ENCODE data around the gene FAM168A. TPM values are rescaled to one million over a fixed set of nuclear protein-coding genes. Genes with fewer than 3 reads are reported as not detected.
"Not testable (repeated sequence)": the region's sequence is repeated elsewhere in the genome, so short reads cannot be mapped to it uniquely, and the experiment has no call there.

Gene FAM168A
- total RNA-seq, 1 donor from 2014 or later: 14.2 TPM

DNA sequence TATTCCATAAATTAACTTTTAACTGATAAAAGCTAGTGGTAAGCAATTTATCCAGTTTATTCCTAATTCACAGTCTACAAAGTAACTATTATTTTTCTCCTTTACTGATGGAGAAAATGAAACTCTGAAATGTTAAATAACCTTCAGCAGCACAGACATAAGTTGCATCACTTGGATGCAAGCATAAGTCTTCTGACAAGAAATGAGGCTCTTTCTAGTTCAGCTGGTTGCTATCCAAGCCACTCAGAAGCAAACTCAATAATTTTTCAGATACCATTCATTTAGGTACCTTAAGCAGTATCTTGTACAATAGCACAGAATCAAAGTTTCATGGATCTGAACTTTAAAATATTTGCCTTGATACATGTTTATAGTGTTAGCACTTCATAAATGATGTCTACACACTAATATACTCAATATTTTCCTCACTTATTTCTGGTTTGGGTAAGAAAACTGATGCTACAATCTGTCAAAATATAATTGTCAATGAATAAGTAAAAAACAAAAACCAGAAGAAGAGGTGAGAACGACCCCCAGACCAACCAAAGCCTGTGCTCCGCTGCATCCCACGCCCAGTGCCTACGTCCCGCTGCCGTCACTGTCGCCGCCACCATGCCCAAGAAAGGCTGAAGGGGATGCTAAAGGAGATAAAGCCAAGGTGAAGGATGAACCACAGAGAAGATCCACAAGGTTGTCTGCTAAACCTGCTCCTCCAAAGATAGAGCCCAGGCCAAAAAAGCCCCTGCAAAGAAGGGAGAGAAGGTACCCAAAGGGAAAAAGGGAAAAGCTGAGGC is 18.1 kb downstream of the FAM168A start:
- no peak overlapping the region for H3K4me3 ChIP-seq (ENCODE audit: low read depth, low read length)
- no peak for DNase-seq (ENCODE audit: low read depth)
- no peaks in the 10 kb centered on the region for H3K36me3 ChIP-seq (ENCODE audit: control insufficient read depth, insufficient read depth, low read length)
- TF ChIP-seq, protein P1, sequence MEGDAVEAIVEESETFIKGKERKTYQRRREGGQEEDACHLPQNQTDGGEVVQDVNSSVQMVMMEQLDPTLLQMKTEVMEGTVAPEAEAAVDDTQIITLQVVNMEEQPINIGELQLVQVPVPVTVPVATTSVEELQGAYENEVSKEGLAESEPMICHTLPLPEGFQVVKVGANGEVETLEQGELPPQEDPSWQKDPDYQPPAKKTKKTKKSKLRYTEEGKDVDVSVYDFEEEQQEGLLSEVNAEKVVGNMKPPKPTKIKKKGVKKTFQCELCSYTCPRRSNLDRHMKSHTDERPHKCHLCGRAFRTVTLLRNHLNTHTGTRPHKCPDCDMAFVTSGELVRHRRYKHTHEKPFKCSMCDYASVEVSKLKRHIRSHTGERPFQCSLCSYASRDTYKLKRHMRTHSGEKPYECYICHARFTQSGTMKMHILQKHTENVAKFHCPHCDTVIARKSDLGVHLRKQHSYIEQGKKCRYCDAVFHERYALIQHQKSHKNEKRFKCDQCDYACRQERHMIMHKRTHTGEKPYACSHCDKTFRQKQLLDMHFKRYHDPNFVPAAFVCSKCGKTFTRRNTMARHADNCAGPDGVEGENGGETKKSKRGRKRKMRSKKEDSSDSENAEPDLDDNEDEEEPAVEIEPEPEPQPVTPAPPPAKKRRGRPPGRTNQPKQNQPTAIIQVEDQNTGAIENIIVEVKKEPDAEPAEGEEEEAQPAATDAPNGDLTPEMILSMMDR (IDR thresholded peaks at IDR 0.05; ENCODE audit: insufficient read depth, low read length, poor library complexity, severe bottlenecking): no peak
- no peaks in the 10 kb centered on the region for H3K27me3 ChIP-seq (ENCODE audit: control insufficient read depth, insufficient read depth, low read length)

DNA sequence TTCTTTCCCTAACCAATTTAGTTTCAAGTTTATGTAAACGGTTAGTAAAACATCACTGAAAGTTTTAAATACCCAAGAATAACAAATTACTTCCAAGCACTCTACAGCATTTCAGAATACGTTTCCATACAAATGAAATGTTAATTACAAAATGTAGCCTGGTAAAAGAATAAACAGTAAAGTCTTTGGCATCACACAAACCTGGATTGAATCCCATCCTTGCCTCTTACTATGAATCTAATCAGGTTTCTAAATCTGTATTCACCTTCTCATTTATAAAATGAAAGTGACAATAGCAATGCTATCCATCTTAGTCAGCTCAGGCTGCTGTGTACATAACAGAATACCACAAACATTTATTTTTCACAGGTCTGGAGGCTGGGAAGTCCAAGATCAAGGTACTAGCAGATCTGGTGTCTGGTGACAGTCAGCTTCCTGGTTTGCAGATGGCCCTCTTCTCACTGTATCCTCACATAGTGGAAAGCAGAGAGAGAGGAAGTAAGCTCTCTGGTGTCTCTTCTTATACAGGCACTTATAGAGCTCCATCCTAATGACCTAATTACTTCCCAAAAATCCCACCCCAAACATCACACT is 19.2 kb downstream of the FAM168A start:
- Histone ChIP-seq H3K36me3 (ENCODE audit: control insufficient read depth, insufficient read depth, low read length) (no peaks in the 10 kb centered on the region), H3K4me3 (ENCODE audit: low read depth, low read length) (no peak overlapping the region), H3K27me3 (ENCODE audit: control insufficient read depth, insufficient read depth, low read length) (no peaks in the 10 kb centered on the region)
- no peak for DNase-seq (ENCODE audit: low read depth)
- TF ChIP-seq, protein P1 (IDR thresholded peaks at IDR 0.05; ENCODE audit: insufficient read depth, low read length, poor library complexity, severe bottlenecking): no peak

DNA sequence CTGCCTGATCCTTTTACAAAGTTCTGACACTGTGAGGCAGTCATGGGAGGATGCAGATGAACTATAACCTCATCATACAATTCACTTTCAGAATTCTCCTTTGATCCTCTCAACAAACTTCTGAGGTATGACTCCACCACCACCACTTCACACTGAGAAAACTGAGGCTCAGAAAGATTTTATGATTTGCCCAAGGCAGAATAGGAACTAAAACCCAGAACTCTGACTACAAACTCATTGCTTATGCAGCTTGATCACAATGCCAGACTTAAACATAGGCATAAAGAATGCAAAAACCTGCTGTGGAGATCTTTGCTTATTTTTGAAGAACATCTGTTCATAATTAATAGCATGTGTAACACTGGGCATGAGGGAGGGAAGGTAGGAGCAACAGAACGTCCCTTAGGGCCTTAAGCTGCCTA is 20.4 kb downstream of the FAM168A start:
- H3K4me3 ChIP-seq (ENCODE audit: low read depth, low read length): no peak overlapping the region
- DNase-seq (ENCODE audit: low read depth): no peak
- H3K36me3 ChIP-seq (ENCODE audit: control insufficient read depth, insufficient read depth, low read length): no peaks in the 10 kb centered on the region
- TF ChIP-seq, protein P1 (IDR thresholded peaks at IDR 0.05; ENCODE audit: insufficient read depth, low read length, poor library complexity, severe bottlenecking): no peak
- H3K27me3 ChIP-seq (ENCODE audit: control insufficient read depth, insufficient read depth, low read length): no peaks in the 10 kb centered on the region

DNA sequence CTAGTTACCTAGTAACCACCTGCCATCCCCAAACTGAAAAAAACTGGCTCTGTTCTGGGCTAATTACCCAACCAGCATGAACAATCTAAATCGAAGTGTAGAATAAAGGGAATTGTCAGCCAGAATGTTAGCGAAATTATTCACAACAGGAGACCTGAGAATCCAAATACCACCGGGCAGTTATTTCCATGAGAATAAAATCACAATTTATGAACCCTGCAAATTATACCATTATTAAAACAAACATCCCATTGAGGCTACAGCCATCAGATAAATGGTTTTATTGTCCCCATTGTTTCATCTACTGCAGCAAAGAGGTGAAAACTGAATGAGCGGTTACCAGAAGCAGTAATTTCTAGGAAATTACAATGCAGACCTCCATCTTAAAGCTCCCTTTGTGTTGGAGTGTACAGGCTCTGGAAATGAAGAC is 21.7 kb downstream of the FAM168A start:
- Histone ChIP-seq H3K4me3 (ENCODE audit: low read depth, low read length) (no peak overlapping the region), H3K27me3 (ENCODE audit: control insufficient read depth, insufficient read depth, low read length) (no peaks in the 10 kb centered on the region), H3K36me3 (ENCODE audit: control insufficient read depth, insufficient read depth, low read length) (no peaks in the 10 kb centered on the region)
- no peak for DNase-seq (ENCODE audit: low read depth)
- TF ChIP-seq, protein P1 (IDR thresholded peaks at IDR 0.05; ENCODE audit: insufficient read depth, low read length, poor library complexity, severe bottlenecking): no peak

DNA sequence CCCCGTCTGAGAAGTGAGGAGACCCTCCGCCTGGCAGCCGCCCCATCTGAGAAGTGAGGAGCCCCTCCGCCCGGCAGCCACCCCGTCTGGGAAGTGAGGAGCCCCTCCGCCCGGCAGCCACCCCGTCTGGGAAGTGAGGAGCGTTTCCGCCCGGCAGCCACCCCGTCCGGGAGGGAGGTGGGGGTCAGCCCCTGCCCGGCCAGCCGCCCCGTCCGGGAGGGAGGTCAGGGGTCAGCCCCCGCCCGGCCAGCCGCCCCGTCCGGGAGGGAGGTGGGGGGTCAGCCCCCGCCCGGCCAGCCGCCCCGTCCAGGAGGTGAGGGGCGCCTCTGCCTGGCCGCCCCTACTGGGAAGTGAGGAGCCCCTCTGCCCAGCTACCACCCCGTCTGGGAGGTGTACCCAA is 25.9 kb downstream of the FAM168A start:
- DNase-seq (ENCODE audit: low read depth); H3K27me3 ChIP-seq (ENCODE audit: control insufficient read depth, insufficient read depth, low read length); H3K4me3 ChIP-seq (ENCODE audit: low read depth, low read length); H3K36me3 ChIP-seq (ENCODE audit: control insufficient read depth, insufficient read depth, low read length): not testable (repeated sequence)

DNA sequence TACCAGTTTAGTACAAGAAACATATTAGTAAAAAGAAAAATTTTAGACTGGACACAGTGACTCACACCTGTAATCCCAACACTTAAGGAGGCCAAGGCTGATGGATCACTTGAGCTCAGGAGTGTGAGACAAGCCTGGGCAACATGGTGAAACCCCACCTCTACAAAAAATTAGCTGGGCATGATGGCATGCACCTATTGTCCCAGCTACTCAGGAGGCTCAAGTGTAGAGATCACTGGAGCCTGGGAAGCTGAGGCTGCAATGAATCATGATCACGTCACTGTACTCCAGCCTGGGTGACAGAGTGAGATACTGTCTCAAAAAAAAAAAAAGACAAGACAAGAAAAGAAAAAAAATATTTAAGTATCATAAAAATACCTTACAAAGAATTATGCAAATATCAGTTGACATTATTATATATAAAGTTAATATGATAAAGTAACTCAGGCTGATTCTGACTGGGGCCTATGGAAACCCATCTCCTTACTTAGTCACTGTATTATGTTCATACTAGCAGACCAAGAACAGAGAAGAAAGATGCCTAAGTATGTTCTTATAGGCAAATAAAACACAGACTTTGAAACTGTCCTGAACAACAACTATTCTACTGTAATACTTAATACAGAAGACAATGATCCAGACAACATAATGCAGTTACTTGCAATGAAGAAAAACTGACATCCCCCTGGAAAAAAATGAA is 27.3 kb downstream of the FAM168A start:
- Histone ChIP-seq H3K4me3 (ENCODE audit: low read depth, low read length) (no peak overlapping the region), H3K36me3 (ENCODE audit: control insufficient read depth, insufficient read depth, low read length) (no peaks in the 10 kb centered on the region), H3K27me3 (ENCODE audit: control insufficient read depth, insufficient read depth, low read length) (no peaks in the 10 kb centered on the region)
- TF ChIP-seq, protein P1 (IDR thresholded peaks at IDR 0.05; ENCODE audit: insufficient read depth, low read length, poor library complexity, severe bottlenecking): no peak
- peak; percentile 76 for DNase-seq (ENCODE audit: low read depth)
